HFF-Myc (cell line): ENCODE results near the gene HORMAD2.

Experiments
- DNase-seq: peaks from one replicate; pipeline ENCODE4 v3.0.0-alpha.2; 2011; ENCODE audit warnings: low read depth; ENCODE audit errors: extremely low read depth
- H3K4me3 ChIP-seq: replicated peaks from 2 replicates; pipeline ENCODE4 v1.5.1; 2011; ENCODE audit warnings: low read depth, mild to moderate bottlenecking, control low read depth, low read length
- TF ChIP-seq, protein P1 (sequence below): IDR thresholded peaks from 2 replicates; pipeline ENCODE4 v1.5.1; 2012; ENCODE audit warnings: mild to moderate bottlenecking, low read depth, low read length, control low read depth; ENCODE audit errors: missing control alignments

Gene HORMAD2, protein sequence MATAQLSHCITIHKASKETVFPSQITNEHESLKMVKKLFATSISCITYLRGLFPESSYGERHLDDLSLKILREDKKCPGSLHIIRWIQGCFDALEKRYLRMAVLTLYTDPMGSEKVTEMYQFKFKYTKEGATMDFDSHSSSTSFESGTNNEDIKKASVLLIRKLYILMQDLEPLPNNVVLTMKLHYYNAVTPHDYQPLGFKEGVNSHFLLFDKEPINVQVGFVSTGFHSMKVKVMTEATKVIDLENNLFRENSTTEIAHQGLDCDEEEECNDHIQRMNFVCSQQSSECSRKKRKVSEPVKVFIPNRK

DNA sequence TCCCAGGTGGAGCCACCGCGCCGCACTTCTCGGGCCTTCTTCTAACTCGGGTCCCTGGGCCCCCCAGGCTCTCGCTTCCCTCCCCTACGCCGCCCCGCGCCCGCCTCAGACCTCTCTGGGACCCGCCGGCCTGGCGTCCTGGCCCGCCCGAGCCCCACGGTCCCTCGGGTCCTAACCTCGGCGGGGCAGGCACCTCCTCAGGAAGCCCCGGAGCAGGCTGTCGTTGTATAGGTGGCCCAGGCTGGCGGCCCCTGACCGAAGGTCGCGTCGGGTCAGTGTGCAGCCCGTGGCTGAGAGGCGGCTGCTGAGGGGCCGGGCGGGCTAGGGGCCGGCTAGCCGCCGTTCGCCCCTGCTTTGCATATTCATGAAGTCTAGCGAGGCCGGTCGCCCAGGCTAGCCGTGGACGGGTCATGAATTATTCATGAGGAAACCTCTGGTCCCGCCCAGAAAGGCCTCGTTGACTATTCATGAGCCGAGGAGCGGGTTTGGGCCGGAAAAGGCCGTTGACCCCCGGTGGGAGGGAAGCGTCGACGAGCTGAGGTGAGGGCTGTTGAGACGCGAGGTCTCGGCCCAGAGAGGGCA lies at the start of gene HORMAD2:
Gene HORMAD2 (plus strand): TSS at position 513 of the 582 bp plus-strand sequence. CDS start 13,489 bp downstream, outside the sequence.
- no peak within 1 kb of the TSS for H3K4me3 ChIP-seq
- no peak for DNase-seq
- TF ChIP-seq, protein P1, sequence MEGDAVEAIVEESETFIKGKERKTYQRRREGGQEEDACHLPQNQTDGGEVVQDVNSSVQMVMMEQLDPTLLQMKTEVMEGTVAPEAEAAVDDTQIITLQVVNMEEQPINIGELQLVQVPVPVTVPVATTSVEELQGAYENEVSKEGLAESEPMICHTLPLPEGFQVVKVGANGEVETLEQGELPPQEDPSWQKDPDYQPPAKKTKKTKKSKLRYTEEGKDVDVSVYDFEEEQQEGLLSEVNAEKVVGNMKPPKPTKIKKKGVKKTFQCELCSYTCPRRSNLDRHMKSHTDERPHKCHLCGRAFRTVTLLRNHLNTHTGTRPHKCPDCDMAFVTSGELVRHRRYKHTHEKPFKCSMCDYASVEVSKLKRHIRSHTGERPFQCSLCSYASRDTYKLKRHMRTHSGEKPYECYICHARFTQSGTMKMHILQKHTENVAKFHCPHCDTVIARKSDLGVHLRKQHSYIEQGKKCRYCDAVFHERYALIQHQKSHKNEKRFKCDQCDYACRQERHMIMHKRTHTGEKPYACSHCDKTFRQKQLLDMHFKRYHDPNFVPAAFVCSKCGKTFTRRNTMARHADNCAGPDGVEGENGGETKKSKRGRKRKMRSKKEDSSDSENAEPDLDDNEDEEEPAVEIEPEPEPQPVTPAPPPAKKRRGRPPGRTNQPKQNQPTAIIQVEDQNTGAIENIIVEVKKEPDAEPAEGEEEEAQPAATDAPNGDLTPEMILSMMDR: no peak

DNA sequence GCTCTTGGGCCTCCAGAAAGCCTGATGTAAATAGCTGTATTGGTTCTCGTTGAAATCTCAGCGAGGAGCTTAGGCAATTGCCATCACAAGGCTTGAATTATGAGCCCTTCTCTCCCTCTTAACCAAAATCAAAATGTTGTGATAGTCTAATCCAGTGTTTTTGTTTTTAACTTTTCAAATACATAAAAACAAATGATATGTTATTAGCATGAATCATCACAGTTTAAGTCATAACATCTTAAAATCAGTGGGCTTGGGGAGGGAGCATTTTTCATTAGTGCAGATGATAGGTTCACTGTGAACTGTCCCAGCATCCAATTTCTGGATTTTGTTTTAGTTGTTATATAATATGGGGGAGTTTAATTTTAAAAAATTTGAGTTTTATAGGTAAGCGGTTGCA lies 48.9 kb upstream of the HORMAD2 start:
- DNase-seq: no peak
- H3K4me3 ChIP-seq: no peak overlapping the region
- TF ChIP-seq, protein P1: no peak

DNA sequence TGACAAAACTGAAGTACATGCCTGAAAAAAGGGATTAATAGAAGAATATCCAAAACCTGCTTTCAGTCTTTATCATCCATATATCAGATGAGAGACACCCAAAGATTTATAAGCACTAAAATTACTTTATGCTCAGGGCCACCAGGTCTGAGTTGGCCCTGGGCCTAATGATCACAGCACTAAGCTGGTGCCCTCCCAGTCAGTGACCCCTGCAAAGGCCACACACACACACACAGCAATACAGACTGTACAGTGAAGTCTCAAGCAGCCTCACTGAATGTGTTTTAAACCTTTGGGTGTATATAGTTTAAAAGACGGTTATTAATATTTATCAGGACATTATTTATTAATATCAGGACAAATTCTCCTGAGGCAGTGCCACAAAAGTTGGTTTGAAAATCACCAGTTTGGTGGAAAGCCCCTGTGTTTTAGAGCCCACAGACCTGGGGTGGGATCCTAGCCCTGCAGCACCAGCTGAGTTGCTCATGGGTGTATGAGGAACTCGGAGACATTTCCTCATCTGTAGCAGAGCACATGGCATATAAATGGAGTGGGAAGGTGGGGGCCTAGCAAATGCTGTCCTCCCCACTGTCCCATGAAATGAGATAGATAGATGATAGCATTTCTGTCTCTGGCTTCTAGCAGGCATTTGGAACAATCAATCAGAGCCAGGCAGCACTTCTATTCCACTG lies 48.4 kb upstream of the HORMAD2 start:
- no peak for DNase-seq
- TF ChIP-seq, protein P1: no peak
- no peak overlapping the region for H3K4me3 ChIP-seq

DNA sequence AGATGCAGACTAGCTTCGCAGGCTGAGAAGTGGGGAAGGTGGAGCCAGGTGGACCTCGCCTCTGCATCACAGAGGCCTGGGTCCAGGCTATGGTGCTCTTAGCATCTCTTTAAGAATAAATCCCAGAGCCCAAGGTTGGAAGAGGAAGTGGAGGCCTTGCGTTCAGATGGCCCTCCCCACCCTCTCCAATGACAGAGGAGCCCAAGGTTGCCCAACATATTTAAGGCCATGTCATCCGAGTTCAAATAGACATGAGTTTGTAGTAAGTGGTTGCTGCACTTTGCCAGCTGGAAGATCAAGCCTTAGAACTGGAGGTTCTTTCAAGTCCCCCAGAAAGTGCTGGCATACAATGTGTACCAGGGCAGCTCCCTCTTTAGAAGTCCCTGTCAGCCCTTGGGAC lies 47.1 kb upstream of the HORMAD2 start:
- H3K4me3 ChIP-seq: no peak overlapping the region
- TF ChIP-seq, protein P1: no peak
- no peak for DNase-seq

DNA sequence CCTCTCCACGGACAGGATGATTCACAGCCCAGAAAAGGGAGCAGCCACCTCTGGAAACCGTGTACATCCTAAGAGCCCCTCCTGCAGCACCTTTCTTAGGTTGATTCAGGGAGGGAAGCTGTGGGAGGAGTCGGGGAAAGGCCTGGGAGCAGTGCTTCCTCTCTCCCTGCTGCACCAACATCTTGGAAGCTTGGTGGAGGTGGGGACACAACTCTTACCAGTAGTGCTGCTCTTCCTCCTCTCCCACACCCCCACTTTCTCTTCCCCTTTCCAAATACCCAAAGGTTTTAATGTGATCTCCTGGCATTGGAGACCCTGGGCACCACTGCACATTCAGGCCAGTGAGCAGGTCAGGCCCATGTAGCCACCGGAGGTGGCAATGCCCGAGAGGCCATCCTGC lies 46.4 kb upstream of the HORMAD2 start:
- no peak for DNase-seq
- H3K4me3 ChIP-seq: no peak overlapping the region
- TF ChIP-seq, protein P1: no peak

DNA sequence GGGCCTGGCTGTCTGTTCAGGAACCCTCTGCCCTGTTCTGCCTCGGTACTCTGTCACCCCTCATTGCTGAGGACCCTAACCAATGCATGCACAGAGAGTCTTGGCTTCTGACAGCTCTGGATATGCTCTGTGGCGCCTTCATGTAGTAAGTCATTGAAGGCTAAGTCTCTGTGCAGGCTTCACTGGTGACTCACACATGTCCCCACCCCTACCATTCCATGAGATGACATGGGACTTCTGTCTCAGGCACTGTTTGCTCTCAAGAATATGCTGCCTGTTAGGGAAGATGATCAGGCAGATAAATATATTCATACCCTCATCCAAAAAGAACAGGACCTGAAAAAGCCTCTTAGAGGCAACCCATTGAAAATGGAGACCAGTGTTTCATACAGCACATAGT lies 43.6 kb upstream of the HORMAD2 start:
- no peak overlapping the region for H3K4me3 ChIP-seq

More for the DNA sequence above, 43.6 kb upstream of the HORMAD2 start:
- TF ChIP-seq, protein P1: no peak
- no peak for DNase-seq
